ENCODE results near the gene CCNE1. TPM values are rescaled to one million over a fixed set of nuclear protein-coding genes. Genes with fewer than 3 reads are reported as not detected.
A peak's percentile ranks its signal among the peaks of the same experiment; 100 is the strongest.

CCNE1 gene
- total and polyA plus RNA-seq, 9 of the 15 experiments (the other 6 are each of a cell fraction or from before 2014, with no cell fraction given): 6.2 to 41.0 (median 31.6) TPM

DNA sequence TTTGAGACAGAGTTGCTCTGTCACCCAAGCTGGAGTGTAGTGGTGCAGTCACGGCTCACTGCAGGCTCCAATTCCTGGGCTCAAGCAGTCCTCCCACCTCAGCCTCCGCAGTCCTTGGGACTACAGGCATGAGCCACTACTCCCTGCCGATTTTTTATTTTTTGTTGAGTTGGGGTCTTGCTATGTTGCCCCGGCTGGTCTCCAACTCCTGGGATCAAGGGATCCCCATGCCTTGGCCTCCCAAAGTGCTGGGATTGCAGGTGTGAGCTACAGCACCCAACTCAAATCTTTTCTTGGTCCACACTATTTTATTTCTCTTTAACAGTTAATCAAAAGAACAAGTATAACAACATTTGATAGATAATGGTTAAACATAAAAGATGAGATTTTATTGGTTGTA lies 7.5 kb downstream of the CCNE1 start:
- Histone ChIP-seq H3K9me1 (ENCODE audit: control insufficient read depth, insufficient read depth, low read length) (no peaks in the 10 kb centered on the region), H3K4me2 (ENCODE audit: insufficient read depth, low read length) (no peak overlapping the region), H3K36me3 (ENCODE audit: control insufficient read depth, insufficient read depth, low read length) (peaks cover 77% of the 10 kb centered on the region), H3K9me3 (replicated peaks; ENCODE audit: control insufficient read depth, insufficient read depth, low read depth, low read length) (no peaks in the 10 kb centered on the region), H3K4me1 (replicated peaks in 1 of 2; ENCODE audit: control insufficient read depth in 2 of 2, insufficient read depth in 2 of 2, low read length in 2 of 2) (no peaks in the 10 kb centered on the region; a peak in 1 of 5 replicates), H3K9ac (ENCODE audit: insufficient read depth in 1 of 2, low read depth in 2 of 2, low read length in 2 of 2) (no peak overlapping the region), H3K27me3 (ENCODE audit: control insufficient read depth in 2 of 2, insufficient read depth in 2 of 2, low read length in 2 of 2) (no peaks in the 10 kb centered on the region), H3K4me3 (no peak overlapping the region), H3K27ac (ENCODE audit: extremely low read depth, low read depth, low read length) (no peak overlapping the region), H2AFZ (ENCODE audit: low read depth, low read length) (no peak overlapping the region), H3K79me2 (ENCODE audit: control insufficient read depth, insufficient read depth, low read length) (no peaks in the 10 kb centered on the region), H4K20me1 (replicated peaks; ENCODE audit: control insufficient read depth, insufficient read depth, low read length) (no peaks in the 10 kb centered on the region)
- WGBS (ENCODE audit: insufficient coverage, low coverage, missing lambda C conversion rate): 90% methylated on average over 4 of the region's 4 CpGs
- ChIA-PET CTCF (ENCODE audit: low intra/inter-chr PET ratio) (interaction anchor here (0.6 kb wide), 1 partner anchor 66 kb away, joined by 3 read pairs; no protein-coding TSS in a partner anchor), POLR2A (interaction anchor here (1.1 kb wide), 1 partner anchor 24 kb away, joined by 3 read pairs; no protein-coding TSS in a partner anchor)
- ATAC-seq (no peak), FAIRE-seq (no peak), DNase-seq (ENCODE audit: extremely low read depth in 1 of 4, low spot score in 3 of 4) (no peak)
- in situ Hi-C loops (cut with MboI) (no loop called here), intact Hi-C loops (cut with micrococcal nuclease) (no loop called here)
- TF ChIP-seq FOXM1 (IDR thresholded peaks at IDR 0.05; ENCODE audit: low read depth) (no peak), FOXM1 (CRISPR knock-in tag; IDR thresholded peaks at IDR 0.05; ENCODE audit: low read depth) (no peak), ZNF121 (CRISPR knock-in tag; conservative IDR thresholded peaks at IDR 0.05) (peak; percentile 76), TRIM28 (IDR thresholded peaks at IDR 0.05) (no peak), HMG20A (CRISPR knock-in tag; conservative IDR thresholded peaks at IDR 0.05) (no peak)
- no TSS peak for BruUV-seq (replicated peaks)

DNA sequence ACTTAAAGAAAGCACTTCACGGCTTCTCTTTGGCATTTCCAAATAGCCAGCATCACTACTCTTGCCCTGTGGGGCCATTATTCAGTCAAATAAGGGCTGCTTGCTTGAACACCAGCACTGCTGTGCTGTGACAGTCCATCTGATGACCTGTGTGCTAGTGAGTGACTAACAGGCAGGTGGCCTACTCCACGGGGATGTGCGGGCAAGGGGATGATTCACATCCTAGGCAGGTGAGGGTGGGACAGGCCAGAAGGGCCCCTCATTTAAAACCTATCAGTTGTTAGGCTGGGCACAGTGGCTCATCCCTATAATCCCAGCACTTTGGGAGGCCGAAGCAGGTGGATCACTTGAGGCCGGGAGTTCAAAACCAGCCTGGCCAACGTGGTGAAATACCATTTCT lies 8.2 kb downstream of the CCNE1 start:
- WGBS (ENCODE audit: insufficient coverage, low coverage, missing lambda C conversion rate): 93% methylated on average over 6 of the region's 6 CpGs
- ChIA-PET POLR2A (no interaction called here), CTCF (ENCODE audit: low intra/inter-chr PET ratio) (no interaction called here)
- no peaks in the 10 kb centered on the region for H3K27me3 ChIP-seq (ENCODE audit: control insufficient read depth in 2 of 2, insufficient read depth in 2 of 2, low read length in 2 of 2)
- H2AFZ ChIP-seq (ENCODE audit: low read depth, low read length): no peak overlapping the region
- BruUV-seq (replicated peaks): no TSS peak
- no peak overlapping the region for H3K27ac ChIP-seq (ENCODE audit: extremely low read depth, low read depth, low read length)
- peak overlapping the region in 1 of 2 experiments; percentile 67; a peak in 2 of 4 replicates for H3K9ac ChIP-seq (ENCODE audit: insufficient read depth in 1 of 2, low read depth in 2 of 2, low read length in 2 of 2)
- no peak for FAIRE-seq
- in situ Hi-C loops (cut with MboI): no loop called here
- no peak for DNase-seq (ENCODE audit: extremely low read depth in 1 of 4, low spot score in 3 of 4)
- H3K79me2 ChIP-seq (ENCODE audit: control insufficient read depth, insufficient read depth, low read length): no peaks in the 10 kb centered on the region
- ATAC-seq: no peak
- intact Hi-C loops (cut with micrococcal nuclease): no loop called here
- H4K20me1 ChIP-seq (replicated peaks; ENCODE audit: control insufficient read depth, insufficient read depth, low read length): no peaks in the 10 kb centered on the region
- H3K4me1 ChIP-seq (replicated peaks in 1 of 2; ENCODE audit: control insufficient read depth in 2 of 2, insufficient read depth in 2 of 2, low read length in 2 of 2): no peaks in the 10 kb centered on the region
- no peaks in the 10 kb centered on the region for H3K9me1 ChIP-seq (ENCODE audit: control insufficient read depth, insufficient read depth, low read length)
- no peak overlapping the region for H3K4me3 ChIP-seq
- peaks cover 74% of the 10 kb centered on the region for H3K36me3 ChIP-seq (ENCODE audit: control insufficient read depth, insufficient read depth, low read length)
- H3K9me3 ChIP-seq (replicated peaks; ENCODE audit: control insufficient read depth, insufficient read depth, low read depth, low read length): no peaks in the 10 kb centered on the region
- H3K4me2 ChIP-seq (ENCODE audit: insufficient read depth, low read length): no peak overlapping the region
- no peak for TF ChIP-seq RBM39 (optimal IDR thresholded peaks at IDR 0.05; ENCODE audit: low read depth, low read length)
- TF ChIP-seq, protein P1, sequence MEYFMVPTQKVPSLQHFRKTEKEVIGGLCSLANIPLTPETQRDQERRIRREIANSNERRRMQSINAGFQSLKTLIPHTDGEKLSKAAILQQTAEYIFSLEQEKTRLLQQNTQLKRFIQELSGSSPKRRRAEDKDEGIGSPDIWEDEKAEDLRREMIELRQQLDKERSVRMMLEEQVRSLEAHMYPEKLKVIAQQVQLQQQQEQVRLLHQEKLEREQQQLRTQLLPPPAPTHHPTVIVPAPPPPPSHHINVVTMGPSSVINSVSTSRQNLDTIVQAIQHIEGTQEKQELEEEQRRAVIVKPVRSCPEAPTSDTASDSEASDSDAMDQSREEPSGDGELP (CRISPR knock-in tag; IDR thresholded peaks at IDR 0.05; ENCODE audit: borderline replicate concordance): no peak
- TF ChIP-seq, protein P2, sequence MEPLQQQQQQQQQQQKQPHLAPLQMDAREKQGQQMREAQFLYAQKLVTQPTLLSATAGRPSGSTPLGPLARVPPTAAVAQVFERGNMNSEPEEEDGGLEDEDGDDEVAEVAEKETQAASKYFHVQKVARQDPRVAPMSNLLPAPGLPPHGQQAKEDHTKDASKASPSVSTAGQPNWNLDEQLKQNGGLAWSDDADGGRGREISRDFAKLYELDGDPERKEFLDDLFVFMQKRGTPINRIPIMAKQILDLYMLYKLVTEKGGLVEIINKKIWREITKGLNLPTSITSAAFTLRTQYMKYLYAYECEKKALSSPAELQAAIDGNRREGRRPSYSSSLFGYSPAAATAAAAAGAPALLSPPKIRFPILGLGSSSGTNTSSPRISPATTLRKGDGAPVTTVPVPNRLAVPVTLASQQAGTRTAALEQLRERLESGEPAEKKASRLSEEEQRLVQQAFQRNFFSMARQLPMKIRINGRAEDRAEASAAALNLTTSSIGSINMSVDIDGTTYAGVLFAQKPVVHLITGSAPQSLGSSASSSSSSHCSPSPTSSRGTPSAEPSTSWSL (CRISPR knock-in tag; IDR thresholded peaks at IDR 0.05; ENCODE audit: borderline replicate concordance): no peak
- TF ChIP-seq, protein P3, sequence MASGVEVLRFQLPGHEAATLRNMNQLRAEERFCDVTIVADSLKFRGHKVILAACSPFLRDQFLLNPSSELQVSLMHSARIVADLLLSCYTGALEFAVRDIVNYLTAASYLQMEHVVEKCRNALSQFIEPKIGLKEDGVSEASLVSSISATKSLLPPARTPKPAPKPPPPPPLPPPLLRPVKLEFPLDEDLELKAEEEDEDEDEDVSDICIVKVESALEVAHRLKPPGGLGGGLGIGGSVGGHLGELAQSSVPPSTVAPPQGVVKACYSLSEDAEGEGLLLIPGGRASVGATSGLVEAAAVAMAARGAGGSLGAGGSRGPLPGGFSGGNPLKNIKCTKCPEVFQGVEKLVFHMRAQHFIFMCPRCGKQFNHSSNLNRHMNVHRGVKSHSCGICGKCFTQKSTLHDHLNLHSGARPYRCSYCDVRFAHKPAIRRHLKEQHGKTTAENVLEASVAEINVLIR (CRISPR knock-in tag; IDR thresholded peaks at IDR 0.05): no peak
- TF ChIP-seq SP2 (IDR thresholded peaks at IDR 0.05; ENCODE audit: extremely low read depth, low read depth, low read length, poor library complexity, severe bottlenecking): no peak
- TF ChIP-seq SREBF2 (CRISPR knock-in tag; IDR thresholded peaks at IDR 0.05): no peak
- no peak for TF ChIP-seq CC2D1A (IDR thresholded peaks at IDR 0.05)
- TF ChIP-seq GTF2A2 (tag; IDR thresholded peaks at IDR 0.05): no peak
- no peak for TF ChIP-seq DNMT1 (IDR thresholded peaks at IDR 0.05)
